GM18526 (cell line): ENCODE results near the gene MIB2.
A peak's percentile ranks its signal among the peaks of the same experiment; 100 is the strongest.

Experiments
- POLR2A ChIP-seq: IDR thresholded peaks from 3 replicates; pipeline ENCODE4 v1.6.1; 2011; ENCODE audit not compliant: insufficient read length; ENCODE audit errors: extremely low read depth

Gene MIB2

DNA sequence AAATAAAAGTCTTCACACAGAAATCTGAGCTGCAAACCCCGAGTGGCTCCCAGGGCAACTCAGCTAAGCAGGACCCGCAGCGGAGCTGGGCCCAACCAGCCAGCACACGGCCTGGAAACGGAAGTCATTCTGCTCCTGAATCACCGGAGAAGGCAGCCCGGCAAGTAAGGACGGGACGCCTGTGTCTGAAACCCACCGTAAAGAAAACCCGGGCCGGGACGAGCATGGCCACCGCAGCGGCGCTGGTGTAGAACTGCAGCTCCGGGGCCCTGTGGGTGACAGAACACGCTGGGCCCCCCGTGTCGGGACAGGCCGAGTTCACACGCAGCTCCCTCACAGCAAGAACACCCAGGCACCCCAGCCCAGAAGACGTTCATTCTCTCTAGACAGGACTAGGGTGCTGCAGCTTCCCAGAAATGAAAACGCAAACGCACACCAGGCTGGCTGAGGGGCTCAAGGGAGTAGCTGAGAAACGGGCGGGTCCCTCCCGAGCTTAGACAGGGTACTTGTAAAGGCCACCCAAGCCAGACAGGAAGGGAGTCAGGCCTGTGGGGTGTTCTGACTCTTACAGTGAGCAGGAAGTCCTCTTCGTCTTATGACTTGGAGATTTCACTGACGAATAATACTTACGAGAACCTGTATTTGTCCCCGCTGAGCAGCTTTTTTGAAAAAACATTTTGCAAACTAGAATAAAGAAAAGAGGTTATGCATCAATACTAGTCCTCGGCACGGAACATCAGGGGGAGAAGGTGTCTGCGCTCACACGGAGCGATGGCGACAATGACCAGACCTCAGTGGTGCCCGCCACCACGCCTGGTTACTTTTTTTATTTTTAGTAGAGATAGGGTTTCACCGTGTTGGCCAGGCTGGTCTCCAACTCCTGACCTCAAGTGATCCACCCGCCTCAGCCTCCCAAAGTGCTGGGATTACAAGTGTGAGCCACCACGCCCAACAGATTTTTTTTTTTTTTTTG is 54.5 kb downstream of the MIB2 start:
- TF ChIP-seq POLR2A: no peak

DNA sequence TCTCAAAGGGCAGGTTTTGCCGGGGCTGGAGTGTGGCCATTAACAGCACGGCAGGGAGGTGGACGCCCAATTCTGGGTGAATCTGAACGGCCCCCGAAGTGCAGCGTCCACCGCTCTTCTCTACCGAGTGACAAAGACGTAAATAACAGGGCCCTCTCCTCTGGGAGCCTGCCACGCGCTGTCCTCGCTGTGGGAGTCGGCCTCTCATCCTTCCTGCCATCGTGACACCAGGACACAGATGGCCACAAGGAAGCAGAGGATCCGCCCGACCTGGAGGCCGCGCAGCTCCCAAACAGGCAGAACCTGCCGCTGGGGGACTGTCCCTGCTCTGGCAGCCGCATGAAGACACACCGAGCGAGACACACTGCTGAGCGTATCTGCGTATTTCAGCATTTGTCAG is 55.6 kb downstream of the MIB2 start:
- TF ChIP-seq POLR2A: no peak

- TF ChIP-seq POLR2A: no peak
These were observed 56.2 kb downstream of the MIB2 start for GRCh38 chr1:1671365-1672119.

DNA sequence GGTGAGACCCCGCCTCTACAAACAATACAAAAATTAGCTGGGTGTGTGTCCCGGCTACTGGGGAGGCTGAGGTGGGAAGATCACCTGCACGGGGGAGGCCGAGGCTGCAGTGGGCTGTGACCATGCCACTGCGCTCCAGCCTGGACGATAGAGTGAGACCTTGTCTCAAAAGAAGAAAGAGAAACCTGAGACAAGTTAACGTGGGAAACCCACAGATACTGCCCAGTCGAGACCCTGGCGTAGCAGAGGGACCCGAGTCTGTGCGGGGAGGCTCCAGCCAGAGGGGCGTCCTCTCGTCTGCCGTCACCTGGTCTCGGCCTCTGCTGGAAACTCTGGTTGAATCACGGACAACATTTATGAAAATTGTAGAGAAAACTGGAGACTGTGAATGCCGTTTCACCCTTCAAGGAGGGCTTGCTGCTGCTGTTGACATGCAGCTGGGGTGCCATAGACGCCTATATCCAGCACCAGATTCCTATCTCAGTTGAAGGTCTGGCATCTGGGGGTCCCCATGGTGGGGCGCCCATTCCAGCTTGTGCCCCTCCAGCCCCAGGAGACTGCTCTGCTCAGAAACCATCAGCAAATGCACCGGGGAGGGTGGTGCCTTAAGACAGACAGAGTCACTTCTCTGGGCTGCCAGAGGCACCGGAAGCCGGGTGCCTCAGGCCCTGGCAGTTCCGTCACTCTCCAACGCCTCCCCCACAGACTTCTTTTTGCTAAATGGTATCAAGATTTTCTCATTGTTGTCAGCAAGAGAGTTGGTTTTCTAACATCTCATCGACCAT is 57.1 kb downstream of the MIB2 start:
- no peak for TF ChIP-seq POLR2A

GRCh38 chr1:1677718-1678580 is 62.6 kb downstream of the MIB2 start:
- peak; percentile 60 for TF ChIP-seq POLR2A

DNA sequence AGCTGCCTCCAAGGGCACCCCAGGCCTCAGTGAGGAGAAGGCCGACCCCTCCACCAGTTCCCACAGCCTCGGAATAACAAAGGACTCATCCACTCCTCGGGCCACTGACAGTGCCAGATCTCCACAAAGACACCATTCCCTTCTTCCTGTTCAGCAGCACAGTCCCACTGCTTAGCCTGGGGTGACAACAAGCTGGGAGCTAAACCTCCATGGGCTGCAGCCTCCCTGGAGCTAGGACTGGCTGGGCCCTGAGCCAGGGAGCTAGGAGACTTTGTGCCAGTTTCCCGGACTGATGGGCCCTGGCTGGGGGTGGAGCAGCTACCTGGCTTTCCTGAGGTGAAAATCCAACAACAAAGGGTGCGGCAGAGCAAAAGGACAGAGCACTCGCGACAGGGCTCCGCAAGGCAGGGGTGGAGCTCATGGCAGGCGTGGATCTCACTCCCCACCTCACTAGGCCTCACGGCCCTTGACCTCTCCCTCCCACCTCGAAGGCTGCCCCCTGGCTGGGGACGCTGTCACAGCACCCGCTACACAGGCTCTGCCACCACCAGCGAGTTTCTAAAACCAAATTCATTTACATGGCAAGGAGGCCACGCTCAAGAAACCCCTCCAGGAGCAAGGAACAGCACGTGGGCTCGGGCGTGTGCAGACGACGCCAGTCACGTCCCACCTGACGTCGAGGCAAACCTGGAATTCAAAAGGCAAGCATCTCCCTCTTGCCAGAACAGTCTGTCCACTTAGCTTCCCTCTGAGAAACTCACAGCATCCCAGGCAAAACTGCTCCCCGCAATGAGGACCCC is 63.5 kb downstream of the MIB2 start:
- no peak for TF ChIP-seq POLR2A
